Measurements from ENCODE around the gene TM7SF3.

- no peak for TF ChIP-seq CTCF (IDR thresholded peaks at IDR 0.05)
- no peak for TF ChIP-seq POLR2A (IDR thresholded peaks at IDR 0.05)
These were observed 47.1 kb upstream of the TM7SF3 start for GRCh38 chr12:27061317-27061716.

Data from breast epithelium (tissue), 3 donors.